BE2C (cell line): Measurements from ENCODE around the gene BLZF1.
"Not testable (repeated sequence)": the region's sequence is repeated elsewhere in the genome, so short reads cannot be mapped to it uniquely, and the experiment has no call there.

Experiments used
- DNase-seq: peaks from one replicate; pipeline ENCODE4 v3.0.0-alpha.2; 2020
- H3K27me3 ChIP-seq: fragments of 250-450 bp; sonication (Bioruptor Pico); 2 replicates; pipeline ENCODE4 v1.5.1; 2020; ENCODE audit warnings: mild to moderate bottlenecking
- H3K36me3 ChIP-seq: fragments of 250-450 bp; sonication (Bioruptor Pico); 2 replicates; pipeline ENCODE4 v1.5.1; 2020; ENCODE audit warnings: mild to moderate bottlenecking
- H3K4me1 ChIP-seq: fragments of 250-450 bp; sonication (Bioruptor Pico); 2 replicates; pipeline ENCODE4 v1.5.1; 2020
- H3K4me3 ChIP-seq: 2 replicates; pipeline ENCODE4 v1.5.1; 2011; ENCODE audit warnings: low read depth, low read length
- H3K9me3 ChIP-seq: fragments of 250-450 bp; sonication (Bioruptor Pico); 2 replicates; pipeline ENCODE4 v1.5.1; 2020
- CTCF ChIP-seq: IDR thresholded peaks from 2 replicates; pipeline ENCODE4 v1.5.1; 2012; ENCODE audit warnings: mild to moderate bottlenecking, low read depth, low read length

BLZF1 gene

GRCh38 chr1:169338617-169339016 lies 29.4 kb upstream of the BLZF1 start:
- no peak overlapping the region for H3K4me3 ChIP-seq
- TF ChIP-seq CTCF: no peak
- no peaks in the 10 kb centered on the region for H3K9me3 ChIP-seq
- H3K4me1 ChIP-seq: no peaks in the 10 kb centered on the region
- no peaks in the 10 kb centered on the region for H3K27me3 ChIP-seq
- no peak for DNase-seq
- no peaks in the 10 kb centered on the region for H3K36me3 ChIP-seq

GRCh38 chr1:169339773-169340172 lies 28.2 kb upstream of the BLZF1 start:
- H3K4me3 ChIP-seq: no peak overlapping the region
- no peak for TF ChIP-seq CTCF
- no peak for DNase-seq
- no peaks in the 10 kb centered on the region for H3K4me1 ChIP-seq
- no peaks in the 10 kb centered on the region for H3K27me3 ChIP-seq
- H3K36me3 ChIP-seq: no peaks in the 10 kb centered on the region
- no peaks in the 10 kb centered on the region for H3K9me3 ChIP-seq

GRCh38 chr1:169340882-169341281 lies 27.1 kb upstream of the BLZF1 start:
- Histone ChIP-seq H3K9me3 (no peaks in the 10 kb centered on the region), H3K36me3 (no peaks in the 10 kb centered on the region), H3K4me1 (no peaks in the 10 kb centered on the region), H3K4me3 (no peak overlapping the region), H3K27me3 (no peaks in the 10 kb centered on the region)
- no peak for DNase-seq
- no peak for TF ChIP-seq CTCF

GRCh38 chr1:169342096-169342495 lies 25.9 kb upstream of the BLZF1 start:
- H3K4me3 ChIP-seq, H3K4me1 ChIP-seq, H3K36me3 ChIP-seq, DNase-seq, H3K9me3 ChIP-seq, H3K27me3 ChIP-seq: not testable (repeated sequence)

- H3K36me3 ChIP-seq: no peaks in the 10 kb centered on the region
- TF ChIP-seq CTCF: no peak
- H3K4me1 ChIP-seq: no peaks in the 10 kb centered on the region
- no peak for DNase-seq
- no peaks in the 10 kb centered on the region for H3K27me3 ChIP-seq
- no peak overlapping the region for H3K4me3 ChIP-seq
- no peaks in the 10 kb centered on the region for H3K9me3 ChIP-seq
These were observed 22.5 kb upstream of the BLZF1 start for GRCh38 chr1:169345511-169345910.

- no peaks in the 10 kb centered on the region for H3K36me3 ChIP-seq
- H3K27me3 ChIP-seq: no peaks in the 10 kb centered on the region
- no peaks in the 10 kb centered on the region for H3K4me1 ChIP-seq
- H3K4me3 ChIP-seq: no peak overlapping the region
- no peak for DNase-seq
- H3K9me3 ChIP-seq: no peaks in the 10 kb centered on the region
- TF ChIP-seq CTCF: no peak
These were observed 21.9 kb upstream of the BLZF1 start for GRCh38 chr1:169346036-169346589.
